KMS-11 (cell line): ENCODE measurements around the gene RASA3.

ENCODE experiments used
- H2AFZ ChIP-seq: fragments of 200-600 bp; sonication (generic); 2 replicates; pipeline ENCODE4 v1.6.1; 2016; ENCODE audit warnings: antibody characterized with exemption, mixed run types, low read depth
- H3K27ac ChIP-seq: fragments of 200-600 bp; sonication (generic); 2 replicates; pipeline ENCODE4 v1.6.1; 2016; ENCODE audit warnings: mild to moderate bottlenecking, mixed run types
- H3K27me3 ChIP-seq: fragments of 200-600 bp; sonication (generic); 2 replicates; pipeline ENCODE4 v1.6.1; 2017; ENCODE audit warnings: mild to moderate bottlenecking, low read depth, mixed run types, moderate library complexity; ENCODE audit not compliant: insufficient read depth
- H3K36me3 ChIP-seq: fragments of 200-600 bp; sonication (generic); 2 replicates; pipeline ENCODE4 v1.6.1; 2017; ENCODE audit warnings: mild to moderate bottlenecking, mixed run types; ENCODE audit not compliant: insufficient read depth
- H3K4me1 ChIP-seq: fragments of 200-600 bp; sonication (generic); 2 replicates; pipeline ENCODE4 v1.6.1; 2016; ENCODE audit warnings: mild to moderate bottlenecking, low read depth, mixed run types; ENCODE audit not compliant: poor library complexity, severe bottlenecking
- H3K4me2 ChIP-seq: fragments of 200-600 bp; sonication (generic); 2 replicates; pipeline ENCODE4 v1.7.0; 2016; ENCODE audit warnings: mild to moderate bottlenecking, mixed run types
- H3K4me3 ChIP-seq: fragments of 200-600 bp; sonication (generic); IDR thresholded peaks from 2 replicates; pipeline ENCODE4 v1.6.1; 2017; ENCODE audit warnings: low read depth, low read length, mixed read lengths; ENCODE audit not compliant: insufficient read depth
- H3K79me2 ChIP-seq: fragments of 200-600 bp; sonication (generic); 2 replicates; pipeline ENCODE4 v1.6.1; 2016; ENCODE audit warnings: low read depth, mixed run types; ENCODE audit not compliant: insufficient read depth
- H3K9ac ChIP-seq: fragments of 200-600 bp; sonication (generic); 2 replicates; pipeline ENCODE4 v1.6.1; 2016; ENCODE audit warnings: mild to moderate bottlenecking, mixed run types
- H4K20me1 ChIP-seq: fragments of 200-600 bp; sonication (generic); 2 replicates; pipeline ENCODE4 v1.6.1; 2016; ENCODE audit warnings: mild to moderate bottlenecking, mixed run types; ENCODE audit not compliant: insufficient read depth
- CTCF ChIP-seq: fragments of 200-600 bp; sonication (generic); conservative IDR thresholded peaks from 2 replicates; pipeline ENCODE4 v1.6.1; 2017; ENCODE audit warnings: low read depth, mild to moderate bottlenecking, antibody characterized with exemption, low read length, moderate library complexity, mixed read lengths

The RASA3 gene

GRCh38 chr13:114038900-114039299 lies 93.5 kb downstream of the RASA3 start:
- no peak for TF ChIP-seq CTCF
- H3K27me3 ChIP-seq = no peaks in the 10 kb centered on the region
- H3K79me2 ChIP-seq = no peaks in the 10 kb centered on the region

GRCh38 chr13:114038211-114038613 lies 94.2 kb downstream of the RASA3 start:
- H3K4me3 ChIP-seq = no peak overlapping the region
- no peak overlapping the region for H3K4me2 ChIP-seq
- H3K79me2 ChIP-seq = no peaks in the 10 kb centered on the region
- H4K20me1 ChIP-seq = no peaks in the 10 kb centered on the region
- peaks cover 8% of the 10 kb centered on the region for H3K4me1 ChIP-seq
- H3K9ac ChIP-seq = no peak overlapping the region
- no peak for TF ChIP-seq CTCF
- H2AFZ ChIP-seq = no peak overlapping the region
- no peaks in the 10 kb centered on the region for H3K27me3 ChIP-seq
- no peaks in the 10 kb centered on the region for H3K36me3 ChIP-seq
- no peak overlapping the region for H3K27ac ChIP-seq

More at GRCh38 chr13:114038900-114039299, 93.5 kb downstream of the RASA3 start:
- H4K20me1 ChIP-seq = no peaks in the 10 kb centered on the region
- H3K4me3 ChIP-seq = no peak overlapping the region
- peaks cover 10% of the 10 kb centered on the region for H3K4me1 ChIP-seq
- no peak overlapping the region for H3K4me2 ChIP-seq
- no peak overlapping the region for H3K9ac ChIP-seq
- no peak overlapping the region for H3K27ac ChIP-seq
- H2AFZ ChIP-seq = no peak overlapping the region
- H3K36me3 ChIP-seq = no peaks in the 10 kb centered on the region

- Histone ChIP-seq H2AFZ (no peak overlapping the region), H3K79me2 (no peaks in the 10 kb centered on the region), H4K20me1 (no peaks in the 10 kb centered on the region)
These were observed 94.7 kb downstream of the RASA3 start for GRCh38 chr13:114037674-114038073.

GRCh38 chr13:114035583-114036531 lies 96.6 kb downstream of the RASA3 start:
- no peak overlapping the region for H3K4me3 ChIP-seq
- no peaks in the 10 kb centered on the region for H3K79me2 ChIP-seq
- H3K4me2 ChIP-seq = no peak overlapping the region
- H2AFZ ChIP-seq = no peak overlapping the region
- no peaks in the 10 kb centered on the region for H4K20me1 ChIP-seq
- H3K4me1 ChIP-seq = no peaks in the 10 kb centered on the region
- TF ChIP-seq CTCF = no peak
- no peak overlapping the region for H3K9ac ChIP-seq
- no peaks in the 10 kb centered on the region for H3K27me3 ChIP-seq
- H3K36me3 ChIP-seq = no peaks in the 10 kb centered on the region
- H3K27ac ChIP-seq = no peak overlapping the region

More at GRCh38 chr13:114037674-114038073, 94.7 kb downstream of the RASA3 start:
- H3K9ac ChIP-seq = no peak overlapping the region
- H3K4me1 ChIP-seq = peaks cover 3% of the 10 kb centered on the region
- no peak overlapping the region for H3K4me3 ChIP-seq
- H3K27me3 ChIP-seq = no peaks in the 10 kb centered on the region
- no peak for TF ChIP-seq CTCF
- no peak overlapping the region for H3K27ac ChIP-seq
- H3K36me3 ChIP-seq = no peaks in the 10 kb centered on the region
- H3K4me2 ChIP-seq = no peak overlapping the region
